HepG2 (cell line): ENCODE data around the gene TAF3. TPM values are rescaled to one million over a fixed set of nuclear protein-coding genes. Genes with fewer than 3 reads are reported as not detected.

Experiments
- ATAD3A ChIP-seq: sonication (generic); formaldehyde crosslinking; IDR thresholded peaks from 2 replicates; pipeline ENCODE4 v1.4.0; 2020; ENCODE audit warnings: missing genetic modification reagents
- DMAP1 ChIP-seq: IDR thresholded peaks from 2 replicates; pipeline ENCODE4 v1.6.1; 2016
- EZH2 ChIP-seq: conservative IDR thresholded peaks from 2 replicates; pipeline ENCODE4 v1.6.1; 2012; ENCODE audit warnings: mild to moderate bottlenecking, low read depth, low read length, moderate library complexity
- HNF4A ChIP-seq: sonication (generic); formaldehyde crosslinking; IDR thresholded peaks from 2 replicates; pipeline ENCODE4 v1.4.0; 2020; ENCODE audit warnings: missing genetic modification reagents
- IRX3 ChIP-seq: sonication (generic); formaldehyde crosslinking; IDR thresholded peaks from 2 replicates; pipeline ENCODE4 v1.8.1; 2023; ENCODE audit warnings: mild to moderate bottlenecking, low read depth, missing genetic modification reagents, borderline replicate concordance
- JUND ChIP-seq: sonication (generic); formaldehyde crosslinking; IDR thresholded peaks from 2 replicates; pipeline ENCODE4 v1.8.0; 2022; ENCODE audit warnings: mild to moderate bottlenecking, missing genetic modification reagents
- KLF9 ChIP-seq: IDR thresholded peaks from 2 replicates; pipeline ENCODE4 v1.6.1; 2016; ENCODE audit warnings: low read depth
- LBX2 ChIP-seq: sonication (generic); formaldehyde crosslinking; IDR thresholded peaks from 2 replicates; pipeline ENCODE4 v1.5.0; 2020; ENCODE audit warnings: missing genetic modification reagents, mild to moderate bottlenecking, borderline replicate concordance
- PCBP2 ChIP-seq: fragments of 200-400 bp; formaldehyde crosslinking; optimal IDR thresholded peaks from 2 replicates; pipeline ENCODE3; 2018; ENCODE audit warnings: low read length, low read depth; ENCODE audit not compliant: poor library complexity, severe bottlenecking
- SAP130 ChIP-seq: IDR thresholded peaks from 2 replicates; pipeline ENCODE4 v1.6.1; 2016; ENCODE audit warnings: low read depth
- SOX13 ChIP-seq, 3 experiments: fragments of 450-650 bp in 1 of 3; sonication (generic) in 1 of 3; formaldehyde crosslinking in 1 of 3; IDR thresholded peaks in 2 of 3; conservative IDR thresholded peaks in 1 of 3; 2 replicates each; pipeline versions ENCODE4 v1.5.0 to v1.6.1; 2016 to 2020; ENCODE audit warnings: antibody characterized with exemption in 1 of 3, mild to moderate bottlenecking in 1 of 3, missing compliant biosample characterization in 1 of 3, missing genetic modification reagents in 1 of 3, moderate library complexity in 1 of 3
- SRSF9 ChIP-seq: fragments of 200-400 bp; formaldehyde crosslinking; IDR thresholded peaks from 2 replicates; pipeline ENCODE4 v1.6.1; 2018; ENCODE audit warnings: borderline replicate concordance, mild to moderate bottlenecking, low read depth, low read length; ENCODE audit not compliant: insufficient read depth, poor library complexity, severe bottlenecking
- STAT5B ChIP-seq: sonication (generic); formaldehyde crosslinking; IDR thresholded peaks from 2 replicates; pipeline ENCODE4 v1.4.0; 2020; ENCODE audit warnings: missing genetic modification reagents
- YEATS2 ChIP-seq: sonication (generic); formaldehyde crosslinking; IDR thresholded peaks from 2 replicates; pipeline ENCODE4 v1.4.0; 2020; ENCODE audit warnings: missing genetic modification reagents, borderline replicate concordance
- ZBTB38 ChIP-seq: sonication (generic); formaldehyde crosslinking; IDR thresholded peaks from 2 replicates; pipeline ENCODE4 v1.5.1; 2020; ENCODE audit warnings: mild to moderate bottlenecking, missing genetic modification reagents
- ZFYVE20 ChIP-seq: sonication (generic); formaldehyde crosslinking; IDR thresholded peaks from 2 replicates; pipeline ENCODE4 v1.8.0; 2023; ENCODE audit warnings: low read depth, mild to moderate bottlenecking, moderate library complexity, missing genetic modification reagents, borderline replicate concordance
- ZGPAT ChIP-seq: IDR thresholded peaks from 2 replicates; pipeline ENCODE4 v1.6.1; 2016; ENCODE audit warnings: mild to moderate bottlenecking
- ZNF329 ChIP-seq: sonication (generic); formaldehyde crosslinking; IDR thresholded peaks from 2 replicates; pipeline ENCODE4 v1.9.0; 2021; ENCODE audit warnings: low read depth, mild to moderate bottlenecking, missing genetic modification reagents
- ZNF33B ChIP-seq: sonication (generic); formaldehyde crosslinking; IDR thresholded peaks from 2 replicates; pipeline ENCODE4 v1.5.1; 2020; ENCODE audit warnings: mild to moderate bottlenecking, missing genetic modification reagents
- ZNF556 ChIP-seq: sonication (generic); formaldehyde crosslinking; IDR thresholded peaks from 2 replicates; pipeline ENCODE4 v1.4.0; 2020; ENCODE audit warnings: mild to moderate bottlenecking, missing genetic modification reagents, borderline replicate concordance
- ZNF615 ChIP-seq: sonication (generic); formaldehyde crosslinking; IDR thresholded peaks from 2 replicates; pipeline ENCODE4 v1.5.0; 2020; ENCODE audit warnings: mild to moderate bottlenecking, missing genetic modification reagents, borderline replicate concordance
- ZNF770 ChIP-seq: sonication (generic); formaldehyde crosslinking; IDR thresholded peaks from 2 replicates; pipeline ENCODE4 v1.5.0; 2020; ENCODE audit warnings: mild to moderate bottlenecking, missing genetic modification reagents
- ZNF83 ChIP-seq: sonication (generic); formaldehyde crosslinking; IDR thresholded peaks from 2 replicates; pipeline ENCODE4 v1.4.0; 2020; ENCODE audit warnings: missing genetic modification reagents, mild to moderate bottlenecking, borderline replicate concordance
- polyA plus RNA-seq, 8 experiments: library from polyadenylated mRNA; depleted of rRNA in 3 of 8; stranded (reverse) in 7 of 8; unstranded in 1 of 8; fragments of >200 nt; fragmentation: Illumina TruSeq in 4 of 8; extraction: Trizol in 4 of 8; gene quantifications; 2 replicates each; pipeline versions ENCODE4 v1.2.1 to v1.2.3, GENCODE V29; 2011 to 2016; ENCODE audit warnings: low read depth in 4 of 8, missing spikeins in 1 of 8, mixed read lengths in 1 of 8; ENCODE audit not compliant: insufficient read depth in 1 of 8
- total RNA-seq, 5 experiments: library from RNA; depleted of rRNA; stranded (reverse); fragments of >200 nt; fragmentation: Illumina TruSeq; extraction: Trizol; gene quantifications; 2 replicates each; pipeline ENCODE4 v1.2.3, GENCODE V29; 2016; ENCODE audit warnings: low read depth in 1 of 5
- TF ChIP-seq, protein P1 (sequence below): sonication (generic); formaldehyde crosslinking; IDR thresholded peaks from 2 replicates; pipeline ENCODE4; 2020; ENCODE audit warnings: missing genetic modification reagents, mild to moderate bottlenecking, borderline replicate concordance

The TAF3 gene
- total and polyA plus RNA-seq, 2 of the 13 experiments (the other 11 are each of a cell fraction or from before 2014, with no cell fraction given) = 1.7 to 2.9 TPM

- TF ChIP-seq STAT5B (no peak), SAP130 (CRISPR knock-in tag) (peak; percentile 27; the same call in 1 of the 2 replicates), ZNF615 (CRISPR knock-in tag) (0 out of 2 replicates have a peak, but pooled peaks have one; percentile 35), SOX13 (IDR thresholded peaks at IDR 0.05) (no peak), SOX13 (CRISPR knock-in tag; conservative IDR thresholded peaks at IDR 0.05 in 1 of 2, IDR thresholded peaks at IDR 0.05 in 1 of 2) (peak in 1 of 2 experiments; percentile 84; a peak in 2 of 4 replicates), ZNF556 (CRISPR knock-in tag) (no peak), ZGPAT (CRISPR knock-in tag) (peak; percentile 90), KLF9 (CRISPR knock-in tag) (no peak), IRX3 (CRISPR knock-in tag) (no peak), ZNF770 (CRISPR knock-in tag) (peak; percentile 28; the same call in 1 of the 2 replicates), SRSF9 (no peak), JUND (CRISPR knock-in tag) (no peak), ZBTB38 (CRISPR knock-in tag) (no peak), ATAD3A (CRISPR knock-in tag) (no peak), EZH2 (no peak), PCBP2 (no peak), LBX2 (CRISPR knock-in tag) (no peak), ZNF329 (CRISPR knock-in tag) (no peak), YEATS2 (CRISPR knock-in tag) (no peak), ZNF83 (CRISPR knock-in tag) (no peak), DMAP1 (CRISPR knock-in tag) (no peak), ZFYVE20 (CRISPR knock-in tag) (no peak), ZNF33B (CRISPR knock-in tag) (no peak), HNF4A (CRISPR knock-in tag) (peak; percentile 90)
- TF ChIP-seq, protein P1, sequence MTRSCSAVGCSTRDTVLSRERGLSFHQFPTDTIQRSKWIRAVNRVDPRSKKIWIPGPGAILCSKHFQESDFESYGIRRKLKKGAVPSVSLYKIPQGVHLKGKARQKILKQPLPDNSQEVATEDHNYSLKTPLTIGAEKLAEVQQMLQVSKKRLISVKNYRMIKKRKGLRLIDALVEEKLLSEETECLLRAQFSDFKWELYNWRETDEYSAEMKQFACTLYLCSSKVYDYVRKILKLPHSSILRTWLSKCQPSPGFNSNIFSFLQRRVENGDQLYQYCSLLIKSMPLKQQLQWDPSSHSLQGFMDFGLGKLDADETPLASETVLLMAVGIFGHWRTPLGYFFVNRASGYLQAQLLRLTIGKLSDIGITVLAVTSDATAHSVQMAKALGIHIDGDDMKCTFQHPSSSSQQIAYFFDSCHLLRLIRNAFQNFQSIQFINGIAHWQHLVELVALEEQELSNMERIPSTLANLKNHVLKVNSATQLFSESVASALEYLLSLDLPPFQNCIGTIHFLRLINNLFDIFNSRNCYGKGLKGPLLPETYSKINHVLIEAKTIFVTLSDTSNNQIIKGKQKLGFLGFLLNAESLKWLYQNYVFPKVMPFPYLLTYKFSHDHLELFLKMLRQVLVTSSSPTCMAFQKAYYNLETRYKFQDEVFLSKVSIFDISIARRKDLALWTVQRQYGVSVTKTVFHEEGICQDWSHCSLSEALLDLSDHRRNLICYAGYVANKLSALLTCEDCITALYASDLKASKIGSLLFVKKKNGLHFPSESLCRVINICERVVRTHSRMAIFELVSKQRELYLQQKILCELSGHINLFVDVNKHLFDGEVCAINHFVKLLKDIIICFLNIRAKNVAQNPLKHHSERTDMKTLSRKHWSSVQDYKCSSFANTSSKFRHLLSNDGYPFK (CRISPR knock-in tag) = no peak
These were observed 232.3 kb downstream of the TAF3 start (continued) for GRCh38 chr10:8050556-8051108.
